NB4 (cell line): ENCODE results near the gene CEP131.
A peak's percentile ranks its signal among the peaks of the same experiment; 100 is the strongest.

Experiments
- DNase-seq: peaks from one replicate; pipeline ENCODE4 v3.0.0; 2010; ENCODE audit warnings: low read depth
- H3K4me3 ChIP-seq: one replicate; pipeline ENCODE4 v1.5.1; 2011; ENCODE audit warnings: mild to moderate bottlenecking, low read depth, low read length, moderate library complexity
- CTCF ChIP-seq: IDR thresholded peaks from one replicate; pipeline ENCODE4 v1.5.1; 2012; ENCODE audit warnings: low read depth, low read length
- MYC ChIP-seq: IDR thresholded peaks from 2 replicates; pipeline ENCODE4 v1.6.1; 2011; ENCODE audit warnings: low read depth, low read length
- POLR2A ChIP-seq: IDR thresholded peaks from 2 replicates; pipeline ENCODE4 v1.6.1; 2011; ENCODE audit warnings: mild to moderate bottlenecking; ENCODE audit not compliant: insufficient read length; ENCODE audit errors: extremely low read depth
- TF ChIP-seq, protein P1 (sequence below): IDR thresholded peaks from 2 replicates; pipeline ENCODE4 v1.6.1; 2011; ENCODE audit warnings: low read depth, low read length

Gene CEP131

DNA sequence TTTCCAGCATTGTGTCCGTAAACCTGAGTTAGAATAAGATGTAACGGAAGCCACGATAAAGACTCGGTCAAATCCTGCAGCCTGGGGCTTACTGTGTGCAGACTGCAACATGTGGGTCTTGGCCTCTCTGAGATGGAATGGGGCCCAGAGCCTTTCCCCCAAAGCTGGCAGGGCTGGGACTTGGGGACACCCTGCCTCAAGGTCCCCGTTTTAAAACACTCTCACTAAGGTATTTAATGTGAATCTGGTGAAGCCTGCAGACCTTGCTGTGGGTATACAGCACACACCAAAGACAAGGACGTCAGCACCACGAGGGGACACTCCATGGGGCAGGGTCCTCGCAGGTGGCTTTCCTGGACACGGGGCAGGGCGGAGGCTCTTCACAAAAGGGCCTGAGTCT lies 18.4 kb upstream of the CEP131 start:
- TF ChIP-seq CTCF (no peak), MYC (no peak), POLR2A (no peak)
- TF ChIP-seq, protein P1, sequence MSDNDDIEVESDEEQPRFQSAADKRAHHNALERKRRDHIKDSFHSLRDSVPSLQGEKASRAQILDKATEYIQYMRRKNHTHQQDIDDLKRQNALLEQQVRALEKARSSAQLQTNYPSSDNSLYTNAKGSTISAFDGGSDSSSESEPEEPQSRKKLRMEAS: no peak
- DNase-seq: no peak
- H3K4me3 ChIP-seq: peak overlapping the region; percentile 16

DNA sequence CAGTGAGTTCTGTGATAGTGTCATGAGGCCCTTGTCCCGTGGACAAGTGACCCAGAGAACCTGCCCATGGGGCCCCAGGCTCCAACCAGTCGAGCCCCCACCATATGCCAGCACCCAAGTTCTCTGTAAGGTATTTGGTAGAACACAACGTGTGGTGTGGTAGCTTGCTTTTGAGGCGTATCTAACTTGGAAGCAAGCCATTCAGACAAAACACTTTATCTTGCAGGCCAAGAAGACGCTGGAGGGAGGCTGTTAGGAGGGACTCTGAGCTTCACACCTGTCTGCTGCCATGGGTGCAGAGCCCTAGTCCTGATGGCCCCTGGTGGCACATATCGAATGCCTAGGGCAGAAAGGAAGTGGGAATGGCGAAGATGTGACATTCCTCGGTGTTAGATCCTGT lies 18.0 kb upstream of the CEP131 start:
- peak overlapping the region; percentile 16 for H3K4me3 ChIP-seq
- DNase-seq: no peak

GRCh38 chr17:81239714-81240555 lies 17.2 kb upstream of the CEP131 start:
- H3K4me3 ChIP-seq: peak overlapping the region; percentile 87
- DNase-seq: peak; percentile 63
- TF ChIP-seq, protein P1: peak; percentile 48; the same call in 1 of the 2 replicates
- TF ChIP-seq CTCF (no peak), MYC (peak; percentile 25; the same call in 1 of the 2 replicates), POLR2A (no peak)

More for the DNA sequence above, 18.0 kb upstream of the CEP131 start:
- TF ChIP-seq CTCF (no peak), POLR2A (no peak), MYC (no peak)
- TF ChIP-seq, protein P1: no peak

DNA sequence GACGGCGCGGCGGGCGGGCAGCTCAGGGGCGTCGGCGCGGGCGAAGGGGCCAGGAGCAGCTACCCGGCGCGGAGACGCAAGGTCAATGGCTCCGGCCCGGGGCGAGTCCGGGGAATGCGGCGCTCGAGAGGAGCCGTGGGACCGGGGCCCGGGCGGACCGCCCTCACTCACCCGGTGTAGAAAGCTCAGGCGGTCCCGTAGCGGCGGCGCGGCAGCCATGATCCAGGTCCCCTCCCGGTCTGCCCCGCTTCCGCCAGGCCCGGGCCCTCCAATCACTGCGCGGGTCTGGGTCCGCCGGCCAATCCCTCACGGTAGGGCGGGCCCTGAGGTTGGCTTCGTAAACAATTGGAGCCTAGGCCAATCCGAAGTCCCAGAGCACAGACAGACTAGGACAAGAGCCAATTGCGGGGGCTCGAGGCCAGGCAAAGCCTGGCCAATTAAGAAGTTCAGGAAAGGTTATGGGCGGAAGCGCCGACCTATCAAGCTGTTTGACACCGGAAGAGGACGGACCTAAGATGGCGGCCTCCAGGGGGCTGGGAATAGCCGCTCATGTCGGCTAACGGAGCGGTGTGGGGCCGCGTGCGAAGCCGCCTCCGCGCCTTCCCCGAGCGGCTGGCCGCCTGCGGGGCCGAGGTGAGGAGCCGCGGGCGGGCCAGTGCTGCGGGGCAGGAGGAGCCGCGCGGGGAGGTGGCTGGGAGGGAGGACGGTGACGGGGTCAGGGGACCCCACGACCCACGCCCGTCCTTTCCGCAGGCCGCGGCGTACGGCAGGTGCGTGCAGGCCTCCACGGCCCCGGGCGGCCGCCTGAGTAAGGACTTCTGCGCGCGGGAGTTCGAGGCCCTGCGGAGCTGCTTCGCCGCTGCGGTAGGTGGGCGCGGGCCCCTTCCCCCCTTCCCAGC lies 16.3 kb upstream of the CEP131 start, which contains the start of the genes NDUFAF8 and TEPSIN:
Gene NDUFAF8 (plus strand): TSS at position 504 of the 899 bp plus-strand sequence. CDS start 46 bp downstream, at position 550.
Gene TEPSIN (minus strand): TSS at position 241 of the 899 bp plus-strand sequence. CDS start 22 bp downstream, at position 219.
- peak within 1 kb of the TSS; percentile 87 for H3K4me3 ChIP-seq
- peak; percentile 99 for DNase-seq
- TF ChIP-seq POLR2A: no peak
- TF ChIP-seq MYC: peak; percentile 89
- TF ChIP-seq, protein P1: peak; percentile 71

DNA sequence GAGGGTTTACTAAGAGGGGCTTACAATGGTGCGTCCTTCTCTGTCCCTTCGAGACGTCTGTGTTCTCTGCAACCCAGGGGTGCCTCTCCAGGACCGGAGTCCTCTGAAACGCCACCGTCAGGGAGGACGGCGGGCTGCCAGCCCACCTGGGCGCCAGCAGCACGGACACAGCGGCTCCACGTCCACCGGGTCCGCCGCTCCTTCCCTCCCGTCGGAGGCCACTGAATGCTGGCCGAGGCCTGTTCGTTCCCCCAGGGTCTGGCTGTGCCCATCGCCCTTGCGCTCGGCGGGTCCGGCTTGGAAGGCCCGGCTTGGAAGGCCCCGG lies 15.7 kb upstream of the CEP131 start:
- DNase-seq: no peak
- TF ChIP-seq, protein P1: no peak
- TF ChIP-seq MYC (no peak), POLR2A (no peak)
- peak overlapping the region; percentile 76 for H3K4me3 ChIP-seq

DNA sequence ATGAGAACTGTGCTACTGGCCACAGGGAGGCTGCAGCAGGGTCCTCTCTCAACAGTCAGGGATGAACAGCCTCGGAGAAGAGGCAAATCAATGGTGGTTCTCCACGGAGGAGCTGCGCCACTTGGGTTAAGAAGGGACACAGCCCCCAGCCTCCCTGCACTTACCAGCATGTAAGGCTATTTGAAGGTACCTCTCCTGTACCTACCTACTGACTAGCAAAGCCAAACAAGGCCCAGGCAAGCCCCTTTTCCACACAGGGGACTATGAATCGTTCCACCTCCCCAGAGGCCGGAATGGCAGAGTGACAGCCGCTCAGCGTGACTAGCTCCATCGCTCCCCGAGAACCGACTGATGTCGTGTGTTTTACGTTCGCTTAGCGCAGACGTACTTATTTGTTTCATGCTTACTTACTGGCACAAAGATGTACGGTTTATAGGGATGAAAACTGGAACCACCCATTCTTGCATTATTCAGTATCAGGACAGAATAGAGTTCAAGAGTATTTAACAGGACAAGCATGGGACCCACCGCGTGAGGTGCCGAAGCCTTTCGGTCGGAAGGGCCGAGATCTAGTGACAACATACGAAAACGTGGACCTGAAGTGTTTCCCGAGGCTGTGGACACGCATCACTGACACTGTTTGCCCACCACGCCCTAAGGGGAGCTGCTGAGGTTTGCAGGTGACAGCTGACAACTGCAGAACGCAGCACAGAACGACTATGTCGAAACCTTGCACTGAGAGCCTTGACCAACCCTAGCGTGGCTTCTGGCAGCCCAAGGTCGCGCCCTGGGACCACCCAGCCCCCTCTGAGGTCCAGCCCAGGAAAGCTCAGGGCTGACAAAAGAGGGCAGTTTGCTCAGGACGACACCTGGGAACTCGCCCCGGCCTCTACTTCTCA lies 15.1 kb upstream of the CEP131 start:
- peak overlapping the region; percentile 76 for H3K4me3 ChIP-seq
- no peak for TF ChIP-seq CTCF
- TF ChIP-seq, protein P1: no peak
- TF ChIP-seq MYC: no peak
- no peak for TF ChIP-seq POLR2A
- no peak for DNase-seq
